NCI-H187 treated with DMSO at 0.1 percent for 48 hours (cell line): ENCODE measurements around the gene TATDN3.
"Not testable (repeated sequence)": the region's sequence is repeated elsewhere in the genome, so short reads cannot be mapped to it uniquely, and the experiment has no call there.

Source experiments
- DNase-seq: peaks from one replicate; lab custom pipeline; 2025; lab: John Stamatoyannopoulos, UW

TATDN3 gene

DNA sequence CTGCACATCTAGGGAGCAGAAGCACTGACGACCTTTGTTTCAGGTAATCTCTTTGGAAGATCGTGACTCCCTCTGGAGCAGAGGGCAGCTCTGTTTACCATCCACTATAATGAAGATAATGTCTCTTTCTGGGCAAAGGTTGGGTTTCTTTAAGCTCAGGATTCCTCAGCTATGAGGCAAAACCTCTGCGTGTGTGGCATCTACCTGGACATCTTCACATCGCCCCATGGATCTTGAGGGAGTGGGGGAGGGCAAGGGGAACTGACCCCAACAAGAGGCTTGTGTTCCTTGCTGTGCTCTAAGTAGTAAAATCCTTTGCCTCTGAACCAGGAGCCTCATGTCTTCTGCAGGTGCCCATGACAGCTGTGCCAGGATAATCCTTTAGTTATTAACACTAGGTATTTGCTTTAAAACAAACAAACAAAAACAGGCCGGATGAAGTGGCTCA, 36.2 kb downstream of the TATDN3 start:
- no peak for DNase-seq

DNA sequence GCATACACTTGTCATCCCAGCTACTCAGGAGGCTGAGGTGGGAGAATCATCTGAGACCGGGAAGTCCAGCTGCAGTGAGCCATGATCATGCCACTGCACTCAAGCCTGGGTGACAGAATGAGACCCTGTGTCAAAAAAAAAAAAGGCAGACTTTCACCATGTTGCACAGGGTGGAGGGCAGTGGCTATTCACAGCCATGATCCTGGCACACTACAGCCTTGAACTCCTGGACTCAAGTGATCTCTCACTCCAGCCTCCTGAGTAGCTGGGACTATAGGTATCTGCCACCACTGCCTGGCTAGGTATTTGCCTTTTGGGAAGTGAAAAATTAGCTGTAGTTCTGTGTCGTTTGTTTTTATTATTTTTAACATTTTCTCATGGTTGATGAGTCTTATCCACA, 36.7 kb downstream of the TATDN3 start:
- no peak for DNase-seq

DNA sequence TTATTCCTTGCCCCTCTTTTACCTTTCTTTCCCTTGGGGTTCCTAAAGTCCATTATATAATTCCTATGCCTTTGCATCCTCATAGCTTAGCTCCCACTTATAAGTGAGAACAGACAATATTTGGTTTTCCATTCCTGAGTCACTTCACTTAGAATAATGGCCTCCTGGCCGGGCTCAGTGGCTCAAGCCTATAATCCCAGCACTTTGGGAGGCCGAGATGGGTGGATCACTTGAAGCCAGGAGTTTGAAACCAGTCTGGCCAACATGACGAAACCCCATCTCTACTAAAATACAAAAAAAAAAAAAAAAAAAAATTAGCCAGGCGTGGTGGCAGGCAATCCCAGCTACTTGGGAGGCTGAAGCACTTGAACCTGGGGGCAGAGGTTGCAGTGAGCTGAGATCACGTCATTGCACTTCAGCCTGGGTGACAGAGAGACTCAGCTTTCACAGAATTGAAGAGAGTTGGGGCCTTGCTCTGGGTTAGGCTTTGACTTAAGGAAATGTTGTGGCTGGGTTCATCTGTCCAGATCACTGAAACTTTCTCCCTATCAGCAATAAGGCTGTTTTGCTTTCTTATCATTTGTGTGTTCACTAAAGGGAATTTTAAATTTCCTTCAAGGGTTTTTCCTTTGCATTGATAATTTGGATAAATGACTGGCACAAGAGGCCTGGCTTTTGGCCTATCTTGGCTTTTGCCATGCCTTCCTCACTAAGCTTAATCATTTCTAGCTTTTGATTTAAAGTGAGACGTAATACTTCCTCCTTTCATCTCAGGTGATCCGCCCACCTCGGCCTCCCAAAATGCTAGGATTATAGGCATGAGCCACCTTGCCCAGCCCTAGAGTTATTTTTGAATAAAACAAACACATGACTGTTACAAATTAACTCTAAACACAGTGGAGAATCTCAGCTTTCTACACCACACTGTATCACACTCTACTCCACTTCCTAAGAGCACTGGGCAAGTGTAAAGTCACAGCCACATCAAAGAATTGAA, 41.8 kb downstream of the TATDN3 start:
- not testable (repeated sequence) for DNase-seq

DNA sequence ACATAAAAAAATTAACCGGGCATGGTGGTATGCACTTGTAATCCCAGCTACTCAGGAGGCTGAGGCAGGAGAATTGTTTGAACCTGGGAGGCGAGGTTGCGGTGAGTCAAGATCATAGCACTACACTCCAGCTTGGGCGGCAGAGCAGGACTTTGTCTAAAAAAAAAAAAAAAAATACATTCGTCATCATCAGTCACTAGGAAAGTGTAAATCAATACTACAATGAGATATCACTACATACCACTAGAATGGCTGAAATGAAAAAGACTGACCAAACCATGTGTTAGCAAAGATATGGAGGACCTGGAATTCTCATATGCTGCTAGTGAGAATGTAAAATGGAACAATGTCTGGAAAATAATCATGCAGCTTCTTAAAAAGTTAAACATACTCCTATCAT, 46.5 kb downstream of the TATDN3 start:
- no peak for DNase-seq

DNA sequence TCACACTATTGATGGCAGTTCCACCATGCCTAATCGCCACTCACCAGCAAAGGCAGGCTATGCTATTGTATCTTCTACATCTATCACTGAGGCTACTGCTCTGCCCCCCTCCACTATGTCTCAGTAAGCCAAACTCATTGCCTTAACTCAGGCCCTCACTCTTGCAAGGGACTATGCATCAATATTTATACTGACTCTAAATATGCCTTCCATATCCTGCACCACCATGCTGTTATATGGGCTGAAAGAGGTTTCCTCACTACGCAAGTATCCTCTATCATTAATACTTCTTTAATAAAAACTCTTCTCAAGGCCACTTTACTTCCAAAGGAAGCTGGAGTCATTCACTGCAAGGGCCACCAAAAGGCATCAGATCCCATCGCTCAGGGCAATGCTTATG, 52.8 kb downstream of the TATDN3 start:
- DNase-seq: not testable (repeated sequence)

DNA sequence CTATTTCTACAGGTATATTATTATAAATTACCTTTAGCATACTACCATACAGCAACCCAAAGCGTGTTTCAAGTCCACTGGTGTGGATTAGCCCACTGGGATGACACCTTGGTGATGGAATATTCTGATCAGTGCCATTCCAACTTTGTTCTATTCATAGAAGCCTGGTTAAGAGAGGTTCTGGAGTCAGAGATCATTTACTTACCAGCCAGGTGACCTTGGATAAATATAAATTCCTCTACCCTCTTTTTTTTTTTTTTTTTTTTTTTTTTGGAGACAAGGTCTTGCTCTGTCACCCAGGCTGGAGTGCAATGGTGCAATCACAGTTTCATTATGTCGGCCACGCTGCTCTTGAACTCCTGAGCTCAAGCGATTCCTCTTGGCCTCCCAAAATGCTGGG, 55.9 kb downstream of the TATDN3 start, which contains the start of gene SPATA45:
SPATA45 (minus strand) TSS at position 101 of the 400 bp plus-strand sequence. CDS start 11,500 bp downstream, outside the sequence.
- DNase-seq: no peak

DNA sequence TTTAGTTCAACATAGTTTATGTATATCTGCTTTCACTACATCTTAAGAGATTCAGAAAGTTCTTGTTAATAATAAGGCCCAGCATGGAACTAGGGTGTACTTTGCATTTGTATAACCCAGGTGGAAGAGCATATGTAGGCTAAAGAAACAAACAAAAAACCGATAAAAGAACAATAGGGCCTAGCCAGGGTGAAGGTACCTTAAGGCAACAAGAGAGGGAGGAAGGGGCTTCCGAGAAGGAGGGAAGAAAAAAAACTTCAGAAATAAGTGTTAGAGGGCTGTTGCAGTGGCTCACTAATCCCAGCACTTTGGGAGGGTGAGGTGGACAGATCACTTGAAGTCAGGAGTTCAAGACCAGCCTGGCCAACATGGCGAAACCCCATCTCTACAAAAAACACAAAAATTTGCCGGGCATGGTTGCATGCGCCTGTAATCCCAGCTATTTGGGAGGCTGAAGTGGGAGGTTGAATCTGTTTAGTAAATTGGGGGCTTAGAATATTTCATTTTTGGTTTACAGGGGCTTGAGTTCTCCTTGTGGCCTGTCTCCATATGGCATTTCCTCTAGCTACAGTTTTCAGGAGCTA, 60.5 kb downstream of the TATDN3 start:
- DNase-seq: no peak

DNA sequence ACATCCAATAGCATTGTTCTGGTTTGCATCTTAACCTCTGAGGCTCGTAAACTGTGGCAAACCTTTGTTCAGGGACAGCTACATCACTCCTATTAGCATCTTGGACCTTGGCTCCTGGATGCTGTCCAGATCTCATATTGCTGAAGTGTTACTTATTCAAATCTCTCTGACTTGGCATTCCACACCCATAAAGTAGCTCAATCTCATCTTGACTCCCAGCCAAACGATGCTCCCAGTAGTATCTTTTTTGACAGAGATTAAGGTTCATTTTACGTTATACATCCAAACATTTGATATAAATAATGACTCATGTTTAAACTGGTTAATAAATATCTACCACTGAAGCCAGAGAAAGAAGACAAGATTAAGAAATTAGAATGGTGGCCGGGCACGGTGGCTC, 62.0 kb downstream of the TATDN3 start:
- no peak for DNase-seq

DNA sequence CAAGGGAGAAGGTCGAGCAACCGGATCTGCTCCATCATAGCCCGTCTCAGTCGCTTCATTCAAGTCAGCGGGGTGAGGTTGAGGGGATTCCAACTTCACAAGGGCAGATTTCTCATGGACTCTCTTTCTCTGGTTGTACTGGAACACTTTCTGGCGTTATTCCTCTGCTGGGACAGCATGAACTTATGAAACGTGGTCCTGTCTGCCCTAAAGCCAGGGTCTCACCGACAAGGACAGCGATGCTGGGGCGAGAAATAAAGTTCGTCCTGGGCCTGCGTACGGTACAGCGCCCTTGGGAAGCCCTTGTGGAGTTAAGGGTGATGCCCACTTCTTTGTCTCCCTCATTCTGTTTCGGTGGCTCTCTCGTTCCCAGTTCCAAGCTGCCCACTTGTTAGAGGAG, 65.1 kb downstream of the TATDN3 start:
- no peak for DNase-seq

DNA sequence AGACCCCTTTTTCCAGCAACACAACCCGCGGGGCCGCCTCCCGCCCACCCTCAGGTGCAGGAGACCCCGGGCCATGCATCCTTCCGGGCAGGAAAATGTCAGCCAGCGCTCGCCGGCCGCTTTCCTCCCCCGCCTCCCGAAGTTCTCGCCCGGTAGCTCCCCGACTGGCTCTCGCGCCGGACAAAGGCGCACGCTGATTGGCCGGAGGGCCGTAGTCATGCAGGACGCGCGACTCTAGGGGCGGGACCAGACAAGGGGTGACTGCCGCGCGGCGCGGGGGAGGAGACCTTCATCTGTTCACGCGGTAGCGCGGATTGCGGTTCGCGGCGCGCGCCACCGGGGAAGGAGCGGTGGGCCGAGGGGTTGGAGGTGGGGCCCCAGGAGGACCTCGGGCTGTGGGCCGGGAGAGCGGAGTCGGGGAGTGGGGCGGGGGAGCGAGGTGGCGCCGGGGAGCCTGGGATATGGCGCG, 66.3 kb downstream of the TATDN3 start, which contains the start of gene FLVCR1:
FLVCR1 (plus strand) TSS at position 284 of the 469 bp plus-strand sequence; CDS start at position 462, 178 bp downstream.
- peak; percentile 57 for DNase-seq

DNA sequence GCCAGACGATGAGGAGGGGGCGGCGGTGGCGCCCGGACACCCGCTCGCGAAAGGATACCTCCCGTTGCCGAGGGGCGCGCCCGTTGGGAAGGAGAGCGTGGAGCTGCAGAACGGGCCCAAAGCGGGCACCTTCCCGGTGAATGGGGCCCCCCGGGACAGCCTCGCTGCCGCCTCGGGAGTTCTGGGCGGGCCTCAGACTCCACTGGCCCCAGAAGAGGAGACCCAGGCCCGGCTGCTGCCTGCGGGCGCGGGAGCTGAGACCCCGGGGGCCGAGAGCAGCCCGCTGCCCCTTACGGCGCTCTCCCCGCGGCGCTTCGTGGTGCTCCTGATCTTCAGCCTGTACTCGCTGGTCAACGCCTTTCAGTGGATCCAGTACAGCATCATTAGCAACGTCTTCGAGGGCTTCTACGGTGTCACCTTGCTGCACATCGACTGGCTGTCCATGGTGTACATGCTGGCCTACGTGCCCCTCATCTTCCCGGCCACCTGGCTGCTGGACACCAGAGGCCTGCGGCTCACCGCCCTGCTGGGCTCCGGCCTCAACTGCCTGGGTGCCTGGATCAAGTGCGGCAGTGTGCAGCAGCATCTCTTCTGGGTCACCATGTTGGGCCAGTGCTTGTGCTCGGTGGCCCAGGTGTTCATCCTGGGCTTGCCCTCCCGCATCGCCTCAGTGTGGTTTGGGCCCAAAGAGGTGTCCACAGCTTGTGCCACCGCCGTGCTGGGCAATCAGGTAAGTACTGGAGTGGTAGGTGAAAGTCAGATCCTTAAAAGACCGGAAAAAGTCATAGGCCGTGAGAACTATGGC, 67.0 kb downstream of the TATDN3 start:
- no peak for DNase-seq

DNA sequence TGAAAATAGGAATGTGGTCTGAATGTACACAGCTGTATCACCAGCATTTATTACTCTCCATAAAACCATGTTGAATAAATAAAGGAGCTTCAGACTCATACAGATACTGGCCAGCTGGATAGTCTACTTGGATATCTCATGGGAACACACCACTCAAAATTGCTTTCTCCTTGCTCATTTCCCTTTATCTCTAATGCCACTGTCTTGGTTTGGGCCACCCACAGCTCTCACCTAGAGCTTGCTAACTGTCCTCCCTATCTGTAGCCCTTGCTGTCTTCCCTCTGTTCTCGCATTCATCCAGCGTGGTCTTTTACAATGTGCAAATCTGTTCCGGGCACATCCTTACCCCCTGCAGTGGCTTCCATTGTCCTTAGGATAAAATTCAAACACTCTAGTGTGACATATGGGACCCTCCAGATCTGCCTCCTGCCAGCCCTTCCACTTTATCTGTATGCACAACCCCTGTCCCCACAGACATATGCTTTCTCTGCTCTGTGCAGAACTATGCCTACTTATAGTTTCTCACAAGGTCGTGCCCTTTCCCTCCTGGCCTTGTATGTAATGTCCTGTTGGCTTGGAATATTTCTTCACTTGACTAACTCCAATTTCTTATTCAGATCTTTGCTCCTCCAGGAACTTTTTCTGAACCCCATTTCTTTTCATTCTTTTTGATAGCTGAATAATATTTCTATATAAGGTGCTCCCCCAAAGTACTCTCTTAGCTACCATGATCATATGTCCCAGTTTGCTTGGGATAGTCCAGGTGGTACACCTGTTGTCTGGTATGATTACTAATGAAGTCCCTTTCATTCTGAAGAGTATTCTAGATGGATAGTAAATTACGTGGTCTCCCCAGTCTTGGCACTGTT, 69.3 kb downstream of the TATDN3 start:
- no peak for DNase-seq

DNA sequence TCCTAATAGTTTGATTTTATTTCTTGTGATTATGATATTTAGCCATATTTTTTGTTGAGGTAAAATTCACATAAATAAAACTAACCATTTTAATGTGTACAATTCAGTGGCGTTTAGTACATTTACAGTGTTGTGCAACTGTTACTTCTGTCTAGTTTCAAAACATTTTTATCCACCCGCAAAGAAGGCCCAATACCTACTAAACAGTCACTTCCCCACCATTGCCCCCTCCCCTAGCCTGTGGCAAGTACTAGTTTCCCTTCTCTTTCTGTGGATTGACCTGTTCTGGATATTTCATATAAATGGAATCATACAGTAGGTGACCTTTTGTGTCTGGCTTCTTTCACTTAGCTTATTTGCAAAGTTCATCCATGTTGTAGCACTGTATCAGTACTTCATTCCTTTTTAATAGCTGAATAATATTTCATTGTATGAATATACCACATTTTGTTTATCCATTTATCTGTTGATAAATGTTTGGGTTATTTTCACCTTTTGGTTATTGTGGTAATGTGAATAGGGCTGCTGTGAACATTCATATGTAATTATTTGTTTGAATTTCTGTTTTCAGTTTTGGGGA, 70.5 kb downstream of the TATDN3 start:
- no peak for DNase-seq

DNA sequence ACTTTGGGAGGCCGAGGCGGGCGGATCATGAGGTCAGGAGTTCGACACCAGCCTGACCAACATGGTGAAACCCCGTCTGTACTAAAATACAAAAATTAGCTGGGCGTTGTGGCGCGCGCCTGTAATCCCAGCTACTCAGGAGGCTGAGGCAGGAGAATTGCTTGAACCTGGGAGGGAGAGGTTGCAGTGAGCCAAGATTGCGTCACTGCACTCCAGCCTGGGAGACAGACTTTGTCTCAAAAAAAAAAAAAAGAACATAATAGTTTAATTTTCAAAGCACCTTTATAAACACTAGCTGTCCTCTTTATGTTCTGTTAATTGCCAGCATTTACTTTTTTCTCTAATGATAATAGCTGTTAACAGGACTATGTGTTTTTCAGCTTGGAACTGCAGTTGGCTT, 71.7 kb downstream of the TATDN3 start:
- DNase-seq: not testable (repeated sequence)

DNA sequence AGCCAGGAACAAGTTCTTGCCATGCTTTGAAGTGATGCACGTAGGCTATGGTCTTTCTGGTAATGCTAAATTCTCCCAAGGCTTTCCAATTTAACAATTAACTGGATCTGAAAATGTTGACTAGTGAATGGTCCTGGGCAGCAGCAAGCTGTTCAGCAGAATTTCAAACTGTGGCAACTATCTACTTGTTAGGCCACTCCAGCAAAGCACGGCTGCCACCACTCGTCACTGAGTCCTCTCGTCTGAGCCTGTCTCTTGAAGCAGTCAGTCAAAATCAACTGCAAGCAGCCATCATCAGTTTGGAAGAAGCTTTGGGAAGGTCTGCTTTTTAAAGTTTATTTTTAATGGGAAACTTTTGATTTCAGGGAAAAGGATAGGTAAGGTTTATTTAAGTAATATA, 72.5 kb downstream of the TATDN3 start:
- DNase-seq: no peak
